Lower leg skin (tissue), 4 donors: ENCODE measurements around the gene LDAH. TPM values are rescaled to one million over a fixed set of nuclear protein-coding genes. Genes with fewer than 3 reads are reported as not detected.

Experiments used
- DNase-seq, 2 donors: peaks; one replicate each; pipeline ENCODE4 v3.0.0-alpha.2; 2019; ENCODE audit warnings: low spot score in 2 of 2
- H3K4me3 ChIP-seq: fragments of 200-600 bp; sonication (generic); 2 replicates; pipeline ENCODE4 v1.5.1; 2017; ENCODE audit warnings: mild to moderate bottlenecking, low read depth; ENCODE audit not compliant: poor library complexity, severe bottlenecking
- CTCF ChIP-seq, 3 donors: fragments of 450-650 bp; IDR thresholded peaks; one replicate each; pipeline ENCODE4 v1.5.1; 2016; ENCODE audit warnings: antibody characterized with exemption in 3 of 3, mild to moderate bottlenecking in 3 of 3, moderate library complexity in 2 of 3
- POLR2A ChIP-seq, 2 donors: fragments of 450-650 bp; IDR thresholded peaks; one replicate each; pipeline ENCODE4 v1.6.1; 2016 to 2017; ENCODE audit warnings: antibody characterized with exemption in 2 of 2, mild to moderate bottlenecking in 1 of 2, moderate library complexity in 1 of 2
- WGBS, 2 donors: methylation state at CpG; one replicate each; pipeline ENCODE4 v1.1.5; 2018; 5-methylcytosine and 5-hydroxymethylcytosine counted together
- intact Hi-C: fragments of 100-400 bp; cut with DNase I; formaldehyde crosslinking; loops from one replicate; pipeline ENCODE4 v1.15.0; 2023; ENCODE audit warnings: low total_unique reads
- total RNA-seq, 4 donors: library from RNA; depleted of rRNA; stranded (reverse); fragments of >200 nt; gene quantifications; one replicate each; pipeline ENCODE4 v1.1.0, GENCODE V29; 2016

Gene LDAH
- total RNA-seq, 4 donors from 2014 or later, result 8.5 to 16.2 (median 11.6) TPM

- DNase-seq, result no peak
- TF ChIP-seq CTCF (IDR thresholded peaks at IDR 0.05) (no peak), POLR2A (IDR thresholded peaks at IDR 0.05) (no peak)
- intact Hi-C loops, result no loop called here
- WGBS, 2 donors, result 87 to 88% methylated on average over 2 of the region's 2 CpGs
- no peak overlapping the region for H3K4me3 ChIP-seq
Measured at GRCh38 chr2:20692081-20692480, 130.8 kb downstream of the LDAH start.

GRCh38 chr2:20691076-20691734 is 131.7 kb downstream of the LDAH start:
- TF ChIP-seq CTCF (IDR thresholded peaks at IDR 0.05) (no peak), POLR2A (IDR thresholded peaks at IDR 0.05) (no peak)
- WGBS, 2 donors, result 93 to 95% methylated on average over 6 of the region's 6 CpGs
- intact Hi-C loops, result no loop called here
- DNase-seq, result no peak
- no peak overlapping the region for H3K4me3 ChIP-seq

- intact Hi-C loops, result no loop called here
- TF ChIP-seq POLR2A (IDR thresholded peaks at IDR 0.05) (no peak), CTCF (IDR thresholded peaks at IDR 0.05) (no peak)
- 93 to 95% methylated on average over 11 of the region's 11 CpGs for WGBS, 2 donors
- DNase-seq, result no peak
- no peak overlapping the region for H3K4me3 ChIP-seq
Measured at GRCh38 chr2:20689428-20690264, 133.3 kb downstream of the LDAH start.

GRCh38 chr2:20687260-20687832 is 135.6 kb downstream of the LDAH start:
- DNase-seq, result no peak
- H3K4me3 ChIP-seq, result no peak overlapping the region
- intact Hi-C loops, result no loop called here
- WGBS, 2 donors, result 92 to 98% methylated on average over 4 of the region's 4 CpGs
- TF ChIP-seq POLR2A (IDR thresholded peaks at IDR 0.05) (no peak), CTCF (IDR thresholded peaks at IDR 0.05) (no peak)

- intact Hi-C loops, result no loop called here
- WGBS, 2 donors, result 85 to 94% methylated on average over 6 of the region's 6 CpGs
Measured at GRCh38 chr2:20684581-20685063, 138.3 kb downstream of the LDAH start.

More at GRCh38 chr2:20684581-20685063, 138.3 kb downstream of the LDAH start:
- H3K4me3 ChIP-seq, result no peak overlapping the region
- DNase-seq, result no peak
- TF ChIP-seq POLR2A (IDR thresholded peaks at IDR 0.05) (no peak), CTCF (IDR thresholded peaks at IDR 0.05) (no peak)
